Erythroblast (primary cell): ENCODE data around the gene XYLT2.

Experiments used
- GATA1 ChIP-seq: IDR thresholded peaks from 2 replicates; pipeline ENCODE4 v1.6.1; 2011; ENCODE audit warnings: low read depth, mild to moderate bottlenecking, control low read depth, low read length, moderate library complexity
- POLR2A ChIP-seq: IDR thresholded peaks from 2 replicates; pipeline ENCODE4 v1.6.1; 2011; ENCODE audit warnings: mild to moderate bottlenecking, low read length

GRCh38 chr17:50307654-50308053 is 38.3 kb upstream of the XYLT2 start:
- TF ChIP-seq POLR2A (no peak), GATA1 (no peak)
